Loucy (cell line): ENCODE results near the gene SOD3.

ENCODE experiments used
- H2AFZ ChIP-seq: fragments of 200-600 bp; sonication (generic); 2 replicates; pipeline ENCODE4 v1.6.0; 2016; ENCODE audit warnings: antibody characterized with exemption, mild to moderate bottlenecking, low read length, moderate library complexity
- H3F3A ChIP-seq: fragments of 200-600 bp; 2 replicates; pipeline ENCODE4 v1.6.0; 2016; ENCODE audit warnings: antibody characterized with exemption, low read depth, mild to moderate bottlenecking
- H3K27me3 ChIP-seq: fragments of 200-600 bp; sonication (generic); 2 replicates; pipeline ENCODE4 v1.6.1; 2014; ENCODE audit warnings: low read length, mild to moderate bottlenecking; ENCODE audit not compliant: insufficient read depth, poor library complexity, severe bottlenecking
- H3K36me3 ChIP-seq: fragments of 200-600 bp; sonication (generic); 2 replicates; pipeline ENCODE4 v1.6.1; 2016; ENCODE audit warnings: low read length; ENCODE audit not compliant: insufficient read depth
- H3K4me1 ChIP-seq: fragments of 200-600 bp; sonication (generic); 2 replicates; pipeline ENCODE4 v1.5.1; 2014; ENCODE audit warnings: low read length, mild to moderate bottlenecking; ENCODE audit not compliant: insufficient read depth, poor library complexity, severe bottlenecking
- H3K4me2 ChIP-seq: fragments of 200-600 bp; sonication (generic); 2 replicates; pipeline ENCODE4 v1.6.0; 2014; ENCODE audit warnings: antibody characterized with exemption, low read length, low read depth, mild to moderate bottlenecking; ENCODE audit not compliant: poor library complexity, severe bottlenecking
- H3K4me3 ChIP-seq: fragments of 200-600 bp; sonication (generic); 2 replicates; pipeline ENCODE4 v1.5.1; 2014; ENCODE audit warnings: low read length, mild to moderate bottlenecking, mixed read lengths; ENCODE audit not compliant: poor library complexity, severe bottlenecking
- H3K79me2 ChIP-seq: fragments of 200-600 bp; sonication (generic); 2 replicates; pipeline ENCODE4 v1.6.1; 2014; ENCODE audit warnings: low read length; ENCODE audit not compliant: insufficient read depth
- H3K9ac ChIP-seq: fragments of 200-600 bp; sonication (generic); 2 replicates; pipeline ENCODE4 v1.6.0; 2014; ENCODE audit warnings: mild to moderate bottlenecking, low read depth, low read length, moderate library complexity; ENCODE audit not compliant: poor library complexity, severe bottlenecking
- H3K9me2 ChIP-seq: fragments of 200-600 bp; sonication (generic); replicated peaks from 2 replicates; pipeline ENCODE4 v1.6.1; 2016; ENCODE audit warnings: low read depth, low read length, mixed read lengths
- H3K9me3 ChIP-seq: fragments of 200-600 bp; sonication (generic); 2 replicates; pipeline ENCODE4 v1.6.1; 2014; ENCODE audit warnings: mild to moderate bottlenecking, antibody characterized with exemption, low read length, low read depth; ENCODE audit not compliant: insufficient read depth
- H4K20me1 ChIP-seq: fragments of 200-600 bp; sonication (generic); 2 replicates; pipeline ENCODE4 v1.6.0; 2014; ENCODE audit warnings: antibody characterized with exemption, low read length, mild to moderate bottlenecking; ENCODE audit not compliant: insufficient read depth, poor library complexity, severe bottlenecking
- CTCF ChIP-seq: fragments of 200-600 bp; sonication (generic); conservative IDR thresholded peaks from 2 replicates; pipeline ENCODE4 v1.5.1; 2014; ENCODE audit warnings: mild to moderate bottlenecking, antibody characterized with exemption, low read length
- EZH2phosphoT487 ChIP-seq: fragments of 200-600 bp; IDR thresholded peaks from 2 replicates; pipeline ENCODE4 v1.6.1; 2018; ENCODE audit warnings: antibody characterized with exemption, mild to moderate bottlenecking, moderate library complexity, borderline replicate concordance

SOD3 gene

DNA sequence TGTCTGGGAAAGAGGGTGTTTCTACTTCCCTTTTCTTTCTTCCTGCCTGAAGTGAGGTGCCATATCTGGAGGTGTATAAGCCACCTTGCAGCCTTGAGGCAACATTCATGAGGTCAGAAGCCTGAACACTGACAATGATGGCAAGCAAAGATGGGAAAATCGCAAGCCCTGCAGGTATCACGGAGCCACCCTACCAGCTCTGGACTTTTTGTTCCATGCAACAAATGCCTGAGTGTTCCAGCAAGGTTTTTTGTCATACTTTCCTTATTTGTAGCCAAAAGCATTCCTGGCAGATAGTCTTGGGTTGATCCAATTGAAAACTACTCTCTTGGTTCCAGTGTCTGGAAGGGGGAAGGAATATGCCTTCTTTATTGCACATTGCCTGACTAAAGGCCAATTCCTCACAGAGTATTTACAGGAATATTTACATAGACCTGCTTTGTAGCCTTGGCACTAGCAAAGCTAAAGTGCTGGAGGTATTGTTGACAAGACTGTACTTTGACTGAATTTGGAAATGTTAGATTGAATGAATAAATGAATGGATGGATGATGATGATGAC is 14.4 kb upstream of the SOD3 start:
- no peak overlapping the region for H3K4me2 ChIP-seq
- H3K36me3 ChIP-seq = no peaks in the 10 kb centered on the region
- no peak overlapping the region for H2AFZ ChIP-seq
- H4K20me1 ChIP-seq = no peaks in the 10 kb centered on the region
- H3K9me2 ChIP-seq = no peaks in the 10 kb centered on the region
- no peak overlapping the region for H3K9ac ChIP-seq
- TF ChIP-seq EZH2phosphoT487 (no peak), CTCF (no peak)
- H3K79me2 ChIP-seq = no peaks in the 10 kb centered on the region
- no peaks in the 10 kb centered on the region for H3K9me3 ChIP-seq
- H3K4me3 ChIP-seq = no peak overlapping the region
- H3K27me3 ChIP-seq = no peaks in the 10 kb centered on the region
- no peaks in the 10 kb centered on the region for H3K4me1 ChIP-seq
- H3F3A ChIP-seq = no peaks in the 10 kb centered on the region

GRCh38 chr4:24781999-24782745 is 13.2 kb upstream of the SOD3 start:
- H2AFZ ChIP-seq = no peak overlapping the region
- H3K27me3 ChIP-seq = no peaks in the 10 kb centered on the region
- no peak overlapping the region for H3K9ac ChIP-seq
- no peak overlapping the region for H3K4me2 ChIP-seq
- H3K9me2 ChIP-seq = no peaks in the 10 kb centered on the region
- no peaks in the 10 kb centered on the region for H3K4me1 ChIP-seq
- H3K79me2 ChIP-seq = no peaks in the 10 kb centered on the region
- H3K36me3 ChIP-seq = no peaks in the 10 kb centered on the region
- TF ChIP-seq CTCF (no peak), EZH2phosphoT487 (no peak)
- no peaks in the 10 kb centered on the region for H3F3A ChIP-seq
- no peaks in the 10 kb centered on the region for H4K20me1 ChIP-seq
- no peaks in the 10 kb centered on the region for H3K9me3 ChIP-seq
- H3K4me3 ChIP-seq = no peak overlapping the region

GRCh38 chr4:24783506-24783905 is 11.9 kb upstream of the SOD3 start:
- Histone ChIP-seq H3K4me1 (no peaks in the 10 kb centered on the region), H3K36me3 (no peaks in the 10 kb centered on the region), H3K9me3 (0 out of 2 replicates have a peak, but pooled peaks cover 4% of the 10 kb centered on the region), H3K9ac (no peak overlapping the region), H3K4me2 (no peak overlapping the region), H4K20me1 (no peaks in the 10 kb centered on the region), H3F3A (no peaks in the 10 kb centered on the region), H3K4me3 (no peak overlapping the region), H2AFZ (no peak overlapping the region), H3K9me2 (no peaks in the 10 kb centered on the region), H3K27me3 (no peaks in the 10 kb centered on the region), H3K79me2 (no peaks in the 10 kb centered on the region)
- TF ChIP-seq EZH2phosphoT487 (no peak), CTCF (no peak)
